Activated CD8-positive, alpha-beta memory T cell treated with anti-CD3 and anti-CD28 coated beads, Interleukin-2, amount 50 U/mL, for 48 hours (primary cell): ENCODE data around the gene TRIM64.
"Not testable (repeated sequence)": the region's sequence is repeated elsewhere in the genome, so short reads cannot be mapped to it uniquely, and the experiment has no call there.

ENCODE experiments used
- DNase-seq: peaks from one replicate; pipeline ENCODE4 v3.0.0-alpha.2; 2020

The TRIM64 gene, protein sequence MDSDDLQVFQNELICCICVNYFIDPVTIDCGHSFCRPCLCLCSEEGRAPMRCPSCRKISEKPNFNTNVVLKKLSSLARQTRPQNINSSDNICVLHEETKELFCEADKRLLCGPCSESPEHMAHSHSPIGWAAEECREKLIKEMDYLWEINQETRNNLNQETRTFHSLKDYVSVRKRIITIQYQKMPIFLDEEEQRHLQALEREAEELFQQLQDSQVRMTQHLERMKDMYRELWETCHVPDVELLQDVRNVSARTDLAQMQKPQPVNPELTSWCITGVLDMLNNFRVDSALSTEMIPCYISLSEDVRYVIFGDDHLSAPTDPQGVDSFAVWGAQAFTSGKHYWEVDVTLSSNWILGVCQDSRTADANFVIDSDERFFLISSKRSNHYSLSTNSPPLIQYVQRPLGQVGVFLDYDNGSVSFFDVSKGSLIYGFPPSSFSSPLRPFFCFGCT

DNA sequence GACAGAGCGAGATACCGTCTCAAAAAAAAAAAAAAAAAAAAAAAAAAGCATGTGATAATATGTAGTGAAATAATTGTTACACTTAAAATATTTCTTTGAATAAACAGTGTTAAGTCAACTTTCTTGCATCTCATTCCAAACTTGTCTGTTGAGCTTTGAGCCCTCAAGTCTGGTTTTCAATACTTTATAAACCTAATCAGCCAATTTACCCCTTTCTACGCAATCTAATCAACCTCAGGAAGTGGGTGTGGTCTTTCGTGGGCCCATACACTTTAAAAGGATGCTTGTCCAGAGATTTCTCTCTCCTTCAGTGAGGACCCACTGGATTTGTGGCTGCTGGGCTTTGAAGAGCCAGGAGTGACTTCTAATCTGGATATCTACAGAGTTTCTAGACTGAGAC lies at the start of gene TRIM64:
Gene TRIM64, plus strand, starts transcription at position 301 of the 400 bp plus-strand sequence. CDS start 2,467 bp downstream, outside the sequence.
- not testable (repeated sequence) for DNase-seq

DNA sequence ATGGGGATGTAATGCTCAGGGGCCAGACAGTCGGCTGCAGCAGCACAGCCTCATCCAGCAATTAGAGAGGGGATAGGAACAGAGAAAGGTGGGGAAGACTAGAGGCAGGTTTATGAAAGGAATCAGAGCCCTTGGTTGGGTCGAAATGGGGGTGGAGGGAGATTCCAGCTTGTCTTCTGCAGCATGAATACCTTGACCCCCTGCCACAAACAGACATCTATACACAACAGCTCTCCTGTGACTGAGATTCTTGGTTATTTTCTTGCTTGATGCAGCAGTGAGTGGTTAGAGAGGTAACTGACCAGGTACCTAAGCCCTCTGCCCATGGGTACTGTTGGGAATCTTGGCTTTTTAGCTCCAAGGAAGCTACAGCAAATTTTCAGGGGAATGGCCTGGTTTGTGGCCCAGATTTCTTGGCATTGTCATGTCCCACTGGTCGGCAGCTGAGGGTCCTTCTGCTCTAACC lies 43.6 kb upstream of the TRIM64 start, which contains the start of gene TRIM49D1:
Gene TRIM49D1, minus strand, starts transcription at position 51 of the 466 bp plus-strand sequence. CDS start 4,535 bp downstream, outside the sequence.
- DNase-seq = no peak

- not testable (repeated sequence) for DNase-seq
Observed at GRCh38 chr11:89923764-89924163, 42.1 kb upstream of the TRIM64 start, which contains the start of gene TRIM49D2. Gene TRIM49D2, plus strand, starts transcription at chr11:89924064. Its CDS starts 2,698 bp downstream, at chr11:89926762.

DNA sequence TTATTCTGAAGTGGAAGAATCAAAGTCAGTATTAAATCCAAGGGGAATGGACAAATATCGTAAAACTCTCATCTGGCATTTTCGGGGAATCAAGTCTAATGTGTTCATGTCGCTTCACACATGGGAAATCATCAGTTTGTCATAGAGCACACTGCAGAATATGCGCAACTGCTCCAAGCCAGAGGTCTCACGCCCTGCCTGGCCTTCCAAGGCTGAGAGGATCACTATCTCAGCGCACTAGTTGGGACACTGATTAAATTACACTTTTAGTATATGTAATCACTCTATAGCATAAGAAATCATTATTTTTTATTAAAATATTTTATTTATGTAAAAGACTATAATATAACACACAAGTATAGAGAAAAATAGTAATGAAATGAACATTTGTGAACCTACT lies 5.0 kb upstream of the TRIM64 start:
- not testable (repeated sequence) for DNase-seq
